ENCODE data around the gene DNAJC11.
"Not testable (repeated sequence)": the region's sequence is repeated elsewhere in the genome, so short reads cannot be mapped to it uniquely, and the experiment has no call there.

The DNAJC11 gene

DNA sequence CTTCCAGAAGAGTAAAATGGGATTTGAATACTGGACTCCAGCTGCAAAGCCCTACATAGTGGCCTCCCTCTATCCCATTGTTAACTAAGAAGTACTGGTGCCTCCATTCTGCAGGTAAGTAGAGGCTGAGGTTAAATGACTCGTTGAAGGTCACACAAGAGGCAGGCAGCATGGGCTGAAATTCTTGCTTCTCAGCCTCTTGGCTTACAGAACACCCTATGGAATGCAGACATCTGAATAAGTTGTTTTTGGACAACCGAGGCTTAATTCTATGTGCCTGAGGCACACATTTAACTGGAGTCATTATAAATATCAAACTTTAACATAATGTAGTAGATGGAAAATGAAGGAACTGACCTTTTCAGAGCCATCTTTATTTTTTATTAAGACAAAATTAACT, 5.7 kb downstream of the DNAJC11 start:
- DNase-seq, result no peak

DNA sequence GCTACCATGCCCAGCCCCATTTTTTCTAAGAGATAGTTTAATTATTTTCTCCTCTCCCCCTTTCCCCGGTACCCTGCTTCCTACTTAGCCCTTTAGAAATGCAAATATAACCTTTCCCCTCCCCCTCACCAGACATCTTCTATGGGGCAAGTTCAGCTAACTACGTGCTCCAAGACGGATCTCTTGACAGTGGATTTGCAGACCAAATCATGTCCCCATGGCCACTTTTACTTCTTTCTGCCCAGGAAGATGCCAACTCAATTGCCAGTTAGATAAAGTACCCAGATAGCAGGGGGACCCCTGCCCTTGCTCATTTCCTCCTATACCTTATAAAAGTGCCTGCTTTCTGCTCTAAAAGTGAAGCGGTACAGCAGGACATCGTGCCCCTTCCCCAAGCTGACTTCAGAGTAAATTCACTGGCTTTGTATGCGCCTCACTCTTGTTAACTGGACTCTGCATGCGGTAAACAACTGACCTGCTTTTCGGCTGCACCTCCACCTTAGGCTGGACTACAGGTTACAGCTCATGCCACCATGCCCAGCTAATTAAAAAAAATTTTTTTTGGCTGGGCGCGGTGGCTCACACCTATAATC, 7.4 kb downstream of the DNAJC11 start:
- no peak for DNase-seq

DNA sequence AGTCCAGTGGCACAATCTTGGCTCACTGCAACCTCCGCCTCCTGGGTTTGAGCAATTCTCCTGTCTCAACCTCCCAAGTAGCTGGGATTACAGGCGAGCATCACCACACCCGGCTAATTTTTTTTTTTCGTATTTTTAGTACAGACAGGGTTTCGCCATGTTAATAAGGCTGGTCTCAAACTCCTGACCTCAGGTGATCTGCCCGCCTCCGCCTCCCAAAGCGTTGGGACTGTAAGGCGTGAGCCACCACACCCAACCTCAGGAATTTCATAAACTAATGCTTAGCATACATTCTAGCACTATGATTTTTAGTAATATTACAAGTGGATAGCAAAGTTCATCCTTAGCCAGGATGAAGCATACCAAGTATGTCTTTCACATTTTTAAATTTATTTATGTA, 8.7 kb downstream of the DNAJC11 start:
- DNase-seq, result no peak

DNA sequence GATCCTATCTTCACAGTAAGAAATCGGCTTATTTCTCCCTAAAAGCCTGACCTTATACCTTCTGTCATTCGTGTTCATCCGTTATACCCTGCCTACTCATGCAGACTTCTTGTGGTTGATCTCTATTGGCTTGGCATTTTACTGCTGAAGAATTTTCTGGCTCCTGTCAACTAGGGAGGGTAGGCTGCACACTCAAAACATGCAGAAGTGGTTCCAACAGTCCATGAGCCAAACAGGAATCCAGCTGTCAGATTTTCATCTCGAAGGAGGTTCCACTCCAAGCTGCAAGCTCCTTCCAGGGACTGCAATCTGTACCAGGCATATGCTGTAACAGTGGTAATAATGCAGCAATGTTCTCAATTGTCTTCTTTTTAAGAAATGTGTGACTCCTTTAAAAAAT, 10.1 kb downstream of the DNAJC11 start:
- DNase-seq, result no peak

DNA sequence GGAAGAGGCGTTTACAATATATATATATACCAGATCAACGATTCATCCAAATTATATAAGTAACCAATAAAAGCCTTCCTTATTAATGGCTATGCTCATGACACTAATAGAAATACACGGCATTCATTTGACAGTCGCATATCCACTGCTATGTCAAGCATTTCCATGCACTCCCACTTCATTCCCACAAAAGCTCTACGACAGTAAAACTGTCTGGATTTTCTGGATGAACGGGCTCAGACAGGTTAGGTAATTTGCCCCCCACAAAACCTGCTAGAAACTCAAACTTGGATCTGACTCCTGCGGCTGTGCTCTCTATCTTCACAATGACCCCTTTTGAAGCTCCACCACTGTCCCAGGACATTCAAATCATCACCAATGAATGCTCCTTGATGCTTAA, 11.4 kb downstream of the DNAJC11 start:
- no peak for DNase-seq

DNA sequence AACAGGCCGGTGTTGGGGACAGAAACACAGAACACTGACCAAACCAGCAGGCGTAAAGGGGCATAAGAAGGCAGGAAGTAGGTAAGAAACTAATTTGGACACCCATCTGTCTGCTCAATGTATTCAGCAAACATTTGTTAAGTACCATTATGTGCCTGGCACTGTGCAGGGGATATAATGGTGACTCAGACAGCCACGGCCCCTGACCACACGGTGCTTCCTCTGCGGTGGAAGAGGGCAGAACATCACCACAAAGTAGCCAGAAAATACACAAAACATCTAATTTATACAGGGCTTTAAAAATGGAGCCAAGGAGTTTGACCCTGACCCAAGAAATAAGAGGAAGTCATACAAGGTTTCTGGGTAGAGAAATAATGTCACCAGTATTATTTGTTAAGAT, 12.9 kb downstream of the DNAJC11 start:
- DNase-seq, result no peak

DNA sequence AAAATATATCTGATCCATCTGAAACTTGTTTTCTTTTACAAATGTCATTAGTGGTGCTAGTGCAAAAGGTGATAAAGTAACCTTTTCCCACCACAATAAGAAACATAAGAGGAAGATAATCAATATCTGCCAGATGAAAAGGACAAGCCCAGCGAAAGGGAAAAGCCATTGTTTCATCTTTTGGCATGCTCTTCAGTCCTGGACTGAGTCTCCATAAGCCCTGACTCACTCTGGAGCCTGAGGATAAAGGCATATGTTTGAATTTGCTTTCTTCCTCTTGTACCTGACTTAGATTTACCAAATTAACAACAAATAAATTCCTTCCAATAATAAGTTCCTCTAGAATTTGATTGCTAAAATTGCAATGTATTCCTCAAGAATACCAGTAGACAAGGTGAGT, 13.6 kb downstream of the DNAJC11 start:
- no peak for DNase-seq

DNA sequence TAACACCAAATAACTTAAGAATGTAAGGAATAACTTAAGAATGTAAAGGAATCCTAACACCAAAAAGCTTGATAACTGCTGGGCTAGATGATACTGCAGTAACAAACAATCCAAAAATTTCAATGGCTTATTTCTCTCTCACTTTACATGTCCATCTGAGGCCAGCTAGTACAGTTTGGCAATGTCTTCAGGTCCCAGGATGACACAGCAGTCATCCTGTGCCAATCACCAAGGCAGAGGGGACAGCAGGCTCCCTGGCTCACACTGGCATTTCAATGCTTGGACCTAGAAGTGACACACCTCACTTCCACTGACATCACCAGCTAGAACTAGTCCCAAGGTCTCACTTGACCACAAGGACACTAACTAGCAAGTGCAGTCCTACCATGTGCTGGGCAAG, 15.3 kb downstream of the DNAJC11 start:
- DNase-seq, result no peak

DNA sequence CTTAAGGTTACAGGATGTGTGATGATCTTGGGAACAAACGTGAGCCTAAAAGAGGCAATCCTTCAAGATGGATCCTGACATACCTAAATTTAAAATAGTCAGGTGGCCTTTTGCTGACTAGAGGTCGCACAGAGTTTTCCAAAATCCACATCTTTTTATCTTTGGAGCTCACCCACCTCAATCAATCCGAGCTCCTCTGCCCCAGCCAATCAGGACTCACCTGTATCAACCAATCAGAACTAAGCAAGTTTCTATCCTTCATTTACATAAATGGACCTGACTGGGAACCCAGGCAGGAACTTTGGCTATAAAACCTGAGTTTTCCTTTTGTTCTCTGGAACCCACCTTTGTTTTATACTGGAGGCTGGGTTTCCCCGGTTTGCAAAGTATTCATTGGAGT, 16.2 kb downstream of the DNAJC11 start:
- no peak for DNase-seq

DNA sequence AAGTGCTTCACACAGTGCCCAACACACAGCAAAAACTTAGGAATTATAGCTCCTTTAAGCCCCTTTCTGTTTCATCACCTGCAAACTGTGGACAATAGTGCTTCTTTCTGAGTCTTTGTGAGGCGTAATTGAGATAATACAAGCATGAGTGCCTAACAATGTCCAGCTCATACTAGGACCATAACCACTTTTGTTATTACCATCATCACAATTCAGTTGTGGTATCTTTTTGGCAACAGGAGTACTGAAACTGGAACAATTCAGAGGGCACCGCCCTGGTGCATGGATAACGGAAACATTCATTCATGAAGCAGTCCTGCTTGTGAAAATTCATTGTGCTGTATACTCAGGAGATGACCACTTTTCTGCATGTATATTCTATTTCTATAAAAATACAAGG, 18.2 kb downstream of the DNAJC11 start:
- DNase-seq, result no peak

DNA sequence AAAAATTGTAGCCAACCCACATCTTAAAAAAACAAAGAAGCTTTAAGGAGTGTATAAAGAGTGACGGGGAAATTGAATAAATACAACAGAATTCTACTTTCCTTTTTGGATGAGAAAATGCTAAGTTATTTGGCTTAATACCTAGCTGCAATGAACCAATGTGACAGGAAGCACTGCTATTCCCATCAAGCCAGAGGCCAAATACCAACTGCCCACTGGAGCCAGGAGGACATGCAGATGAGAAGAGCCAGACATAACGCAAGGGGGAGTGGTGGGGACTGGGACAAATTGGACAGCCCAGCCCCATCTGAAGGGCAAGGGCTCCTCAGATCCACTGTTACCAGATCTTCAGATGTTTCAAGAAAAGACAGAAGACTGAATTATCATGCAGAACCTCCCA, 25.7 kb downstream of the DNAJC11 start:
- DNase-seq, result no peak

DNA sequence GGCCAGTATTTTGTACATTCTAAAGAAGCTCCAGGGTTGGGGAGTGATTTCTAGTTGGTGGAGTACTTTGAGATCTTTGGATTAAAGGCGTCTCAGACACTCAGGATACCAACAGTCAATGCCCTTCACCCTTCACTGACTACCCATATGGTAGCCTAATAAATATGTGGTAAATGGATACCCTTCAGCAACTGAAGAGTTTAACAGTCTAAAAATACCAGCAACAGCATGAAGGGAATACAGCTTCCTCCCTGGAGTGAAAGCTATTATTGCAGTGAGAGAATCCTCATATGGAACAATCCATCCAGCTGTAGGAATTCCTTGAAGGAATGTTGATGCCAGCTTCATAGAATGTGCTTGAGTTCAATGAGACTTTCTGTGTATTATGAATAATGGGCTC, 26.8 kb downstream of the DNAJC11 start:
- DNase-seq, result peak; percentile 51

DNA sequence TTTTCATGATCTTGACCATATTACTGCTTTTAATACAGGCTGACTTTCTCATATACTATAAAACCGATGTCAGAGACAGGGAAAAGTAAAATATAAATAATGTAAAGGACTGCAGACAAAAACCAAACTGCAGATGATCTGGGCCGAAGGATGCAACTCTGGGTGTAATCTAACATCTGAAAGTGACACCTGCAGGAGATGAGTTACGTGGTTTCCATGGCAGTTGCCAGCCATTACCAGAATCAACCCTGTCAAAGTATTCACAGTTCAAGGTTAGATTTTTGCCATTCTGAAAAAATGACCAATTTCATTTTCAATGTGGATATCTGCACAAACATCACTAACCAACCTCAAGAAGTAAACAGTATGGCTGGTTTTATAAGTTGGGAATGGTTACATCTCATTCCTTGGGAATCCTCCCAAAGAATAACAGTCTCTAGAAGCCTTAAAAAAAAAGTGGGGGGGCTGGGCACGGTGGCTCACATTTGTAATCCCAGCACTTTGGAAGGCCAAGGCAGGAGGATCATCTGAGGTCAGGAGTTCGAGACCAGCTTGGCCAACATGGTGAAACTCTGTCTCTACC, 27.7 kb downstream of the DNAJC11 start:
- no peak for DNase-seq

DNA sequence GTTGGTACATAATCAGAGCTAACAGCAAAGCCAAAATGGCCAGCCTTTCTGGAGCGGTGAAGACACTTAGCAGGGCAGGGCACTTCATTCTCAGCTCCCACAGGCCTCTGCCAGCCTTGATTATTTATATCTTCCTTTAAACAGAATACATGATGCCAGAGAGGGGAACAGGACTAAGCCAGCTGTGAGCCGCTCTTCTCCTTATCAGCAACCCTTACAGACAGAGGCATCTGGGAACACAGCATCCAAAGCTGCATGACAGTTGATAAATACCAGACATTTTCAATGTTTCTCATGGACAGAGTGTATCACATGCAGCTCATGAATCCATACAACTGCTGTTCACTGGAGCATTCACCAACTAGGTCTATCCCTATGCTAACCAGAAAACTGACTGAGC, 29.1 kb downstream of the DNAJC11 start:
- no peak for DNase-seq

DNA sequence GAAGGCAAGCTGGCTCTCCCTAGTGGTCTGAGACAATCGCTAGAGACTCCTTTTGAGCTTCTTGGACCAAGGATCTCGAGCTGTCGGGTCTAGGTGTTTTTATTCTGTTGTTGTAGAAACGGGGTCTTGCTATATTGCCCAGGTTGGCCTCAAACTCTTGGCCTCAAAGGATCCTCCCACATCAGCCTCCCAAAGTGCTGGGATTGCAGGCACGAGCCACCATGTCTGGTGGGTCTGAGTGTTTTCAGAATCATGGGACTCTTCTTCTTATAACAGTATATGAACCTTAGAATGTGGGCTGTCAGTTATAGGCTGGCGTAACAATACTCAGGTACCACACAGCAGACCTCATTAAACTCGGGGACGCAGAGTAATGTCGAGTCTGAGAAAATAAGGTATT, 33.1 kb downstream of the DNAJC11 start:
- DNase-seq, result no peak

DNA sequence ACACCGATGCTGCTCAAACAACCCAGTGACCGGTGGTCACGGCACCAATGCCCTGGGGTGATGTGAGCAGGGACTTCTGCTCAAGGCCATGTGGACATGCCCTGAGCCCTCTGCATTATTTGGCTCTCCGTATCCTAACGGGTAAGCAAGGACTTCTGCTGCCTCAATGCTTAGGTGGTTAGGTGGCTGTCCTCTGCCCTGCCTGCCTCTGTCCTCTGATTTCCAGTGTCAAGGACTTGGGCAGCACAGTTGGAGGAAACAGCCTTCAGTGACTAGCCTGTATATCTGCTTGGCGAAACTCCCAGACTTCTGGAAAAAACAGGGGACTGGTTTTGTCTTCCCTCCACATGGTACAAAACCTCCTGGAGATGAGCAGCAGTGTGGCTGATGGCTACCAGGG, 34.5 kb downstream of the DNAJC11 start:
- no peak for DNase-seq

DNA sequence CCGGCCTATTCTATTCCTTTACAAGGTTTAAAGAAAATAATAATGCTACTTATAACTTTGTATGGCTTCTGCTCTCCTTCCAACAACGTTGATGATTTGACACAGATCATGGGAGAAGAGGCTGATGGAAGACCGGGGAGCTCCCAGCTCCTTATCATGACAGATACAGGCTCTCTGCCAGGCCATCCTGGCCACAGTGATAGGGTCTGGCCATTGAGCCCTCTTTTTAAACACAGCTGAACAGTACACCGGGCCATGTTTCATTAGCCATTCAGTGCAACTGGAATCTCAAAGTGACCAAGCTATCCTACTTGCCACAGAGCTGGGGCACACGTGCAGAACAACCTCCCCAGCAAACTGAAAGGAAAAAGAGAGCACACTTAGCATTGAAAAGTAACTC, 34.9 kb downstream of the DNAJC11 start:
- DNase-seq, result no peak

DNA sequence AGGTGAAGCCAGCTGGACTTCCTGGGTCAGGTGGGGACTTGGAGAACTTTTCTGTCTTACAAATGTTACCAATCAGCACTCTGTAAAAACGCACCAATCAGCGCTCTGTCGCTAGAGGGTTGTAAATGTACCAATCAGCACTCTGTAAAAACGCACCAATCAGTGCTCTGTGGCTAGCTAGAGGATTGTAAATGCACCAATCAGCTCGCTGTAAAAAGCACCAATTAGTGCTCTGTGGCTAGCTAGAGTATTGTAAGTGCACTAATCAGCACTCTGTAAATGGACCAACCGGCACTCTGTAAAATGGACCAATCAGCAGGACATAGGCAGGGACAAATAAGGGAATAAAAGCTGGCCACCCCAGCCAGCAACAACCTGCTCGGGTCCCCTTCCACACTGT, 39.1 kb downstream of the DNAJC11 start:
- DNase-seq, result not testable (repeated sequence)

DNA sequence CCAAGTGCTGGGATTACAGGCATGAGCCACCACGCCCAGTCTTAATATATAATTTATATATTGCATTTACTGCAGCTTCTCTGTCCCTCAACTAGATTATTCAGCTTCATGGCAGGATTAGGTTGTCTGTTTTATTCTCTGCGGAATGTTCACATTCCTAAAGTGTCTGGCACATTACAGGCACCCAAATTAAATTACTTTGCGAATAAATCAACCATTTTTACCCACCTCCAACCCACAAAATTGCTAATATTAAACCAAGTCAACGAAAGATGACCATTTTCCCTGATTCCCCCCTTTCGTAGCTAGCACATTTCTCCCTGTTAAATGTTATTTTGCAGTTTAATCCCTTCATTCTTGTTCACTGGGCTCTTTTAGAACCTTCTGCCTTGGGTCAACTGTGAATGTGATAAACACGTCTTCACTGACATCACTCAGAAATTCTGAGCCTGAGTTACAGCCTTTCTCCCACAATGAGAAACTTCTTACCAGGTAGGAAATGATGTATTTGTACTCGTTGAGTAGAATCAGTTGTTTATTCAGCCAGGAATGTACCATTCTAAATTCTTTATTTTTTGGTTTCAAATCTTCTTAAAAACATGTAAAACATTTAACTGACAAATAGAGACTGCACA, 41.1 kb downstream of the DNAJC11 start:
- no peak for DNase-seq

DNA sequence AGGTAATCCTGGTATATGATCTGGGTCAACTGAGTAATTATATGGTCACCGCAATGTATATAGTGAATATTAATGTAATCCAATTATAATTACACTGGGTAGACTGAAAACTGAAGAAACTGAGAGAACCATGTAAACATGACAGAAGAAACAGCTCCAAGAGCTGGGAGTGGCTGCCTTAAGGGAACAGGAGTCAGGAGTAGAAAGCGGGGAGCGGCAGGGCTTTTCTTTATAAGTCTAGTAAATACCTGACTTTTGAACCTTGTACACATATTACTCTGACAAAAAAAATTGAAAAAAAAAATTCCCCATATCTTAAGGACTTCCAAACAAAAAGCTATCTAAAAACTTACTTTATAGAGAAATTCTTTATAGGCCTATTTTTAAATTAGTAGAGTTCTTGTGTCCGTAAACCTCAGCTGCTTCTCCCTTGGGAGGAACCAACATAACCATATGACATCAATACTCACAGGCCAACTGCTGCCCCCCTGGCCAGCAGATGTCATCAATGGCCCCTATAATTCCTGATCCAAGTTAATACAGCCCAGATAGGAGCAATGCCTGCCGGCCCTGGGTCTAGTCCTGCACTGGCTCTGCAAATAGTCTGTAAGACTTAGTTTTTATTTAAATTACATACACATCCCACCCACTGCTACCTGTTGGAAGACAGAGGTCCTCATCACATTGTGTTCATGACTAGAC, 43.1 kb downstream of the DNAJC11 start:
- peak; percentile 72 for DNase-seq

DNA sequence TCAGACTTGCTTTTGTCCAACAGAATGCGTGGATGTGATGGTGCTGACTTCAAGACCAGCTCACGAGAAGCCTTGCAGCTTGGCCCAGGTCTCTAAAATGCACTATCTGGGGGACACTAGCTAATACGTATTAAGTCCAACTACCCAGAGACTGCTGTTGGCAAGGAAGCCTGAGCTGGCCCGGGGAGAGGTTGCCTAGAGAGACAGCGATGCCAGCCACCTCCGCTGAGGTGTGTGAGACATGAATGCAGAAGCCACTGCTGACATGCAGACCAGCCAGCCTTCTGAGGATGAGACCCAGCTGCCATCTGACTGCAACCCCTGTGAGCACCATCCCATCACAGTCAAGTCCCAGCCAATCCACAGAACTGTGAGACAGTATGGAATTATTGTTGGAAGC, 44.5 kb downstream of the DNAJC11 start:
- no peak for DNase-seq

DNA sequence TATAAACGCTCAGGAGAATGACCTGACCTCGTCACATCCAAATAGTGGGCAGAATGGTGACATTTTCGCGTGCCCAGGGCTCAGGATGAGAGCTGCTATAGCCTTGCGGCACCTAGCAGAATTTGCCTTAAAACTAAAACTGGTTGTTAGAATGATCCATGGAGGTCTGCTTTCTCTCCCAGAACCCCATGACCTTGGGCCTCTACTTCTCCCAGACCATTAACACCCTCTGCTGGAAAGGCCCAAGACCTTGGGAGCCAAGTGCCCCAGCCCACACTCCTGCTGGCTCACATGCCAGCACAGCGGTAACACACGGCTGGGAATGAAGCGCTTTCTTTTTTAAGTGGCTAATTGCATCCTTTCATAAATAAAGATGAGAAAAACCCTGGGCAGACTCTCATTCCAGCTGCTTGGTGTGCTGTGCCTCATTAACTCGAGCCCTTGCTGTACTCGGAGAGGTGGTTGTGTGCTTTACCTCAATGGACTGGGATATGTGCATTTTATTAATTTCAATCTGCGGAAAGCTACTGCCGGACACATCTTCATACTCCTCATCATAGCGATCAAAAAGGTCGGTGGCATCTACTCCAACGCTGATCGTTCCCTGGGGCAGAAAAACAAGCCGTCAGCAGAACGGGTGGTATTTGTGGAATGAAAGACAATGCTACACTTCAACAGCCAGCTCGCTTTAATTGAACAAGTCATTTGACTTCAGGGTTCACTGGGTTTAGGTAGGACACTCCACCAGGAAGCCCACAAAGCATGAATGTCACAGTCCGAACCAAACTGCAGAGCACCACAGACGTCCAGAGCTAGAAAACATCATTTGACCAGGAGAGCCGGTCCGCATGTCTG, 48.0 kb downstream of the DNAJC11 start:
- no peak for DNase-seq

DNA sequence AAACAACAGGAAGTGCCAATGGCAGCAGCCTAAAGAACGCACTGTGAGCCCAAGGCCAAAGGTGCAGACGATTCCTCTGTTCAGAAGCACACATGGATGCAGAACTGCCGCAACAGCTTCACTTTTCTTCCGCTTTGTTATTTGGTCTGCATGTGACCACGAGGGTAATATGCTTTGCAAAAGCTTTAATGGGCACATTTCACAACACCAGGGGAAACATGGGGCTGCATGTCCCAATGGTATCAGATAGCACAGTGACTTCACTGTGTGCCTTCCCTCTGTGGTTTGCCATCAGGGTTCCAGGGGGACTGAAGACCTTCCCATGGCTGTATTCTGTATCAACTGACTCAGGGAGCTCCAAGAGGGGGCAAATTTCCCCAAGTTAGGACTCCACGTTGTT, 48.6 kb downstream of the DNAJC11 start:
- DNase-seq, result no peak

Data from NCI-H82 (cell line).